GM12878 (cell line): ENCODE results near the gene DRAP1. TPM values are rescaled to one million over a fixed set of nuclear protein-coding genes. Genes with fewer than 3 reads are reported as not detected.
A peak's percentile ranks its signal among the peaks of the same experiment; 100 is the strongest.

Source experiments
- CBFB ChIP-seq: IDR thresholded peaks from 2 replicates; pipeline ENCODE4 v1.6.1; 2016; ENCODE audit warnings: antibody characterized with exemption, low read depth
- CEBPB ChIP-seq, 2 experiments: fragments of 150-350 bp in 1 of 2; IDR thresholded peaks; 2 replicates each; pipeline ENCODE4 v1.6.1; 2012 to 2014; ENCODE audit warnings: low read depth in 2 of 2, low read length in 2 of 2, borderline replicate concordance in 1 of 2, inconsistent platforms in 1 of 2
- HDGF ChIP-seq: fragments of 450-650 bp; IDR thresholded peaks from 2 replicates; pipeline ENCODE4 v1.6.1; 2016; ENCODE audit warnings: antibody characterized with exemption
- JUNB ChIP-seq: IDR thresholded peaks from 2 replicates; pipeline ENCODE4 v1.6.1; 2016; ENCODE audit warnings: antibody characterized with exemption, mild to moderate bottlenecking
- JUND ChIP-seq: IDR thresholded peaks from 2 replicates; pipeline ENCODE4 v1.6.1; 2012; ENCODE audit warnings: low read depth, mild to moderate bottlenecking, low read length, improper control_type of control experiment, moderate library complexity
- NFYA ChIP-seq: IDR thresholded peaks from 2 replicates; pipeline ENCODE4 v1.6.1; 2011; ENCODE audit warnings: low read depth, mild to moderate bottlenecking, low read length, improper control_type of control experiment, borderline replicate concordance
- NFYB ChIP-seq: IDR thresholded peaks from 2 replicates; pipeline ENCODE4 v1.6.1; 2011; ENCODE audit warnings: low read depth, mild to moderate bottlenecking, low read length, improper control_type of control experiment, moderate library complexity; ENCODE audit not compliant: insufficient read depth
- PAX5 ChIP-seq: IDR thresholded peaks from 2 replicates; pipeline ENCODE4 v1.6.1; 2011; ENCODE audit warnings: low read depth, low read length, borderline replicate concordance
- PAX8 ChIP-seq: fragments of 450-650 bp; IDR thresholded peaks from 2 replicates; pipeline ENCODE4 v1.6.1; 2017; ENCODE audit warnings: mild to moderate bottlenecking, moderate library complexity
- RELA ChIP-seq: fragments of 450-650 bp; IDR thresholded peaks from 2 replicates; pipeline ENCODE4 v1.8.0; 2014; ENCODE audit warnings: borderline replicate concordance; ENCODE audit not compliant: partially characterized antibody
- RFX5 ChIP-seq: IDR thresholded peaks from 2 replicates; pipeline ENCODE4 v1.6.1; 2011; ENCODE audit warnings: low read depth, low read length, improper control_type of control experiment
- SUPT20H ChIP-seq: IDR thresholded peaks from 2 replicates; pipeline ENCODE4 v1.6.1; 2011; ENCODE audit warnings: low read depth, mild to moderate bottlenecking, low read length, moderate library complexity, borderline replicate concordance; ENCODE audit not compliant: control insufficient read depth
- TAF1 ChIP-seq: IDR thresholded peaks from 2 replicates; pipeline ENCODE4 v1.6.1; 2011; ENCODE audit warnings: mild to moderate bottlenecking, low read depth, low read length, borderline replicate concordance
- polyA plus RNA-seq, 11 experiments: library from polyadenylated mRNA; depleted of rRNA in 4 of 11; unstranded in 6 of 11; stranded (reverse) in 5 of 11; fragments of >200 nt; fragmentation: Nextera tagmentation in 4 of 11; fragmentation: Illumina TruSeq in 1 of 11; extraction: Ambion mirVana in 4 of 11; extraction: Trizol in 1 of 11; gene quantifications; 1 replicate in 1 of 11; 2 replicates in 10 of 11; pipeline versions ENCODE4 v1.2.1 to v1.2.3, GENCODE V29; 2011 to 2016; ENCODE audit warnings: inconsistent platforms in 2 of 11, missing spikeins in 2 of 11, low read depth in 1 of 11
- total RNA-seq, 4 experiments: library from RNA; depleted of rRNA in 3 of 4; stranded (reverse); fragments of >200 nt in 3 of 4; fragmentation: Illumina TruSeq in 1 of 4; extraction: Trizol in 1 of 4; gene quantifications; 2 replicates each; pipeline versions ENCODE4 v1.2.1 to v1.2.3, GENCODE V29; 2013 to 2021
- TF ChIP-seq, protein P1 (sequence below): IDR thresholded peaks from 2 replicates; pipeline ENCODE4 v1.6.1; 2011; ENCODE audit warnings: low read depth, low read length, improper control_type of control experiment, borderline replicate concordance
- TF ChIP-seq, protein P2 (sequence below): IDR thresholded peaks from 2 replicates; pipeline ENCODE4 v1.6.1; 2012; ENCODE audit warnings: low read depth, low read length, improper control_type of control experiment
- TF ChIP-seq, protein P3 (sequence below): IDR thresholded peaks from 2 replicates; pipeline ENCODE4 v1.6.1; 2012; ENCODE audit warnings: low read length, inconsistent platforms
- TF ChIP-seq, protein P4 (sequence below): IDR thresholded peaks from 2 replicates; pipeline ENCODE4 v1.6.1; 2011; ENCODE audit warnings: mild to moderate bottlenecking, low read depth, low read length, moderate library complexity; ENCODE audit not compliant: insufficient replicate concordance
- TF ChIP-seq, protein P5 (sequence below): IDR thresholded peaks from 2 replicates; pipeline ENCODE4 v1.6.1; 2011; ENCODE audit warnings: borderline replicate concordance, low read depth, mild to moderate bottlenecking, moderate library complexity, low read length; ENCODE audit not compliant: insufficient read depth, poor library complexity, severe bottlenecking
- TF ChIP-seq, protein P6 (sequence below): fragments of 450-650 bp; IDR thresholded peaks from 2 replicates; pipeline ENCODE4 v1.6.1; 2018; ENCODE audit warnings: borderline replicate concordance, mild to moderate bottlenecking; ENCODE audit not compliant: partially characterized antibody

Gene DRAP1
- total and polyA plus RNA-seq, 10 of the 15 experiments (the other 5 are each of a cell fraction or from before 2014, with no cell fraction given), result 9.4 to 163 (median 114) TPM

DNA sequence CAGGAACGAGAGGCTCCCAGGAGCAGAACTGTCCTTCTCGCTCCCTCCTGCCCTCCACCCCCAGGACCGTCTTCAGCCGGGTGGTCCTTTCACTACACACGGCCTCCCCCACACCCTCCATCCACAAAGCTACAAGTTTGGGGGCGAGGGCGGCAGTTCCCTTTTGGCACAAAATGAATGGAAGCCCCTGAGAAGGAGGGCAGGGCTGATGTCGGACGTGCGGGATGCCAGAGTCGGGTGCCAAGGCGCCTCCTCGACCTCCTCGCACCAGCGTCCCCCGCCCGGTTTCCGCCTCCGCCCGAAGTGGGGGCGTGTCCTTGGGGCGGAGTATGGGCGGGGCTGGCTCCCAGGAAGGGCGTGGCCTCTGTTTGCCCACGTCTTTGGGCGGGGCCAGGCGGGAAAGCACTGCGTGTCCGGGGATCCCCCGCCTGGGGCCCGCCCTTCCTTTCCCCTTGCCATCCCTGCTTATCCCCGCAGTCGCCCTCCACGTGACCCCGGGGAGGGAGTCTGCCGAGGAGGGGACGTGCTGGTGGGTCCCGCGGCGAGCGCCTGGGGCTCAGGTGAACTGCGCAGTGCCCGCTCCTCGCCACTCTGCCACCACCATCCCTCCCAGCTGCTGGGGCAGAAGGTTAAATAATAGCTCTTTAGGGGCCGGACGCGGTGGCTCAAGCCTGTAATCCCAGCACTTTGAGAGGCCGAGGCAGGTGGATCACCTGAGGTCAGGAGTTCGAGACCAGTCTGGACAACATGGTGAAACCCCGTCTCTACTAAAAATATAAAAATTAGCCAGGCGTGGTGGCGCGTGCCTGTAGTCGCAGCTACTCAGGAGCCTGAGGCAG lies 45.7 kb upstream of the DRAP1 start (continued):
- peak; percentile 87 for TF ChIP-seq HDGF
- TF ChIP-seq, protein P1, sequence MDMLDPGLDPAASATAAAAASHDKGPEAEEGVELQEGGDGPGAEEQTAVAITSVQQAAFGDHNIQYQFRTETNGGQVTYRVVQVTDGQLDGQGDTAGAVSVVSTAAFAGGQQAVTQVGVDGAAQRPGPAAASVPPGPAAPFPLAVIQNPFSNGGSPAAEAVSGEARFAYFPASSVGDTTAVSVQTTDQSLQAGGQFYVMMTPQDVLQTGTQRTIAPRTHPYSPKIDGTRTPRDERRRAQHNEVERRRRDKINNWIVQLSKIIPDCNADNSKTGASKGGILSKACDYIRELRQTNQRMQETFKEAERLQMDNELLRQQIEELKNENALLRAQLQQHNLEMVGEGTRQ, result peak; percentile 81
- no peak for TF ChIP-seq JUNB
- no peak for TF ChIP-seq PAX5
- TF ChIP-seq PAX8, result no peak
- TF ChIP-seq, protein P2, sequence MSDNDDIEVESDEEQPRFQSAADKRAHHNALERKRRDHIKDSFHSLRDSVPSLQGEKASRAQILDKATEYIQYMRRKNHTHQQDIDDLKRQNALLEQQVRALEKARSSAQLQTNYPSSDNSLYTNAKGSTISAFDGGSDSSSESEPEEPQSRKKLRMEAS, result peak; percentile 92
- TF ChIP-seq JUND, result no peak
- no peak for TF ChIP-seq TAF1
- no peak for TF ChIP-seq NFYB
- no peak for TF ChIP-seq SUPT20H
- no peak for TF ChIP-seq CEBPB (IDR thresholded peaks at IDR 0.05; ENCODE audit: borderline replicate concordance in 1 of 2, low read depth in 2 of 2, low read length in 2 of 2)
- TF ChIP-seq, protein P3, sequence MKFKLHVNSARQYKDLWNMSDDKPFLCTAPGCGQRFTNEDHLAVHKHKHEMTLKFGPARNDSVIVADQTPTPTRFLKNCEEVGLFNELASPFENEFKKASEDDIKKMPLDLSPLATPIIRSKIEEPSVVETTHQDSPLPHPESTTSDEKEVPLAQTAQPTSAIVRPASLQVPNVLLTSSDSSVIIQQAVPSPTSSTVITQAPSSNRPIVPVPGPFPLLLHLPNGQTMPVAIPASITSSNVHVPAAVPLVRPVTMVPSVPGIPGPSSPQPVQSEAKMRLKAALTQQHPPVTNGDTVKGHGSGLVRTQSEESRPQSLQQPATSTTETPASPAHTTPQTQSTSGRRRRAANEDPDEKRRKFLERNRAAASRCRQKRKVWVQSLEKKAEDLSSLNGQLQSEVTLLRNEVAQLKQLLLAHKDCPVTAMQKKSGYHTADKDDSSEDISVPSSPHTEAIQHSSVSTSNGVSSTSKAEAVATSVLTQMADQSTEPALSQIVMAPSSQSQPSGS, result no peak
- no peak for TF ChIP-seq CBFB
- TF ChIP-seq, protein P4, sequence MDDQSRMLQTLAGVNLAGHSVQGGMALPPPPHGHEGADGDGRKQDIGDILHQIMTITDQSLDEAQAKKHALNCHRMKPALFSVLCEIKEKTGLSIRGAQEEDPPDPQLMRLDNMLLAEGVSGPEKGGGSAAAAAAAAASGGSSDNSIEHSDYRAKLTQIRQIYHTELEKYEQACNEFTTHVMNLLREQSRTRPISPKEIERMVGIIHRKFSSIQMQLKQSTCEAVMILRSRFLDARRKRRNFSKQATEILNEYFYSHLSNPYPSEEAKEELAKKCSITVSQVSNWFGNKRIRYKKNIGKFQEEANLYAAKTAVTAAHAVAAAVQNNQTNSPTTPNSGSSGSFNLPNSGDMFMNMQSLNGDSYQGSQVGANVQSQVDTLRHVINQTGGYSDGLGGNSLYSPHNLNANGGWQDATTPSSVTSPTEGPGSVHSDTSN, result no peak
- TF ChIP-seq, protein P5, sequence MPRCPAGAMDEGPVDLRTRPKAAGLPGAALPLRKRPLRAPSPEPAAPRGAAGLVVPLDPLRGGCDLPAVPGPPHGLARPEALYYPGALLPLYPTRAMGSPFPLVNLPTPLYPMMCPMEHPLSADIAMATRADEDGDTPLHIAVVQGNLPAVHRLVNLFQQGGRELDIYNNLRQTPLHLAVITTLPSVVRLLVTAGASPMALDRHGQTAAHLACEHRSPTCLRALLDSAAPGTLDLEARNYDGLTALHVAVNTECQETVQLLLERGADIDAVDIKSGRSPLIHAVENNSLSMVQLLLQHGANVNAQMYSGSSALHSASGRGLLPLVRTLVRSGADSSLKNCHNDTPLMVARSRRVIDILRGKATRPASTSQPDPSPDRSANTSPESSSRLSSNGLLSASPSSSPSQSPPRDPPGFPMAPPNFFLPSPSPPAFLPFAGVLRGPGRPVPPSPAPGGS, result no peak
- TF ChIP-seq NFYA, result no peak
- TF ChIP-seq, protein P6, sequence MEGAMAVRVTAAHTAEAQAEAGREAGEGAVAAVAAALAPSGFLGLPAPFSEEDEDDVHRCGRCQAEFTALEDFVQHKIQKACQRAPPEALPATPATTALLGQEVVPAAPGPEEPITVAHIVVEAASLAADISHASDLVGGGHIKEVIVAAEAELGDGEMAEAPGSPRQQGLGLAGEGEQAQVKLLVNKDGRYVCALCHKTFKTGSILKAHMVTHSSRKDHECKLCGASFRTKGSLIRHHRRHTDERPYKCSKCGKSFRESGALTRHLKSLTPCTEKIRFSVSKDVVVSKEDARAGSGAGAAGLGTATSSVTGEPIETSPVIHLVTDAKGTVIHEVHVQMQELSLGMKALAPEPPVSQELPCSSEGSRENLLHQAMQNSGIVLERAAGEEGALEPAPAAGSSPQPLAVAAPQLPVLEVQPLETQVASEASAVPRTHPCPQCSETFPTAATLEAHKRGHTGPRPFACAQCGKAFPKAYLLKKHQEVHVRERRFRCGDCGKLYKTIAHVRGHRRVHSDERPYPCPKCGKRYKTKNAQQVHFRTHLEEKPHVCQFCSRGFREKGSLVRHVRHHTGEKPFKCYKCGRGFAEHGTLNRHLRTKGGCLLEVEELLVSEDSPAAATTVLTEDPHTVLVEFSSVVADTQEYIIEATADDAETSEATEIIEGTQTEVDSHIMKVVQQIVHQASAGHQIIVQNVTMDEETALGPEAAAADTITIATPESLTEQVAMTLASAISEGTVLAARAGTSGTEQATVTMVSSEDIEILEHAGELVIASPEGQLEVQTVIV, result no peak
- no peak for TF ChIP-seq RFX5
- peak; percentile 70 for TF ChIP-seq RELA
